C4-2B (cell line): ENCODE measurements around the gene TEFM.

Source experiments
- ZFX ChIP-seq: fragments of 450-650 bp; IDR thresholded peaks from 2 replicates; pipeline ENCODE4 v1.6.1; 2017
- TF ChIP-seq, protein P1 (sequence below): fragments of 450-650 bp; conservative IDR thresholded peaks from 2 replicates; pipeline ENCODE4 v1.5.1; 2017; ENCODE audit warnings: mild to moderate bottlenecking

DNA sequence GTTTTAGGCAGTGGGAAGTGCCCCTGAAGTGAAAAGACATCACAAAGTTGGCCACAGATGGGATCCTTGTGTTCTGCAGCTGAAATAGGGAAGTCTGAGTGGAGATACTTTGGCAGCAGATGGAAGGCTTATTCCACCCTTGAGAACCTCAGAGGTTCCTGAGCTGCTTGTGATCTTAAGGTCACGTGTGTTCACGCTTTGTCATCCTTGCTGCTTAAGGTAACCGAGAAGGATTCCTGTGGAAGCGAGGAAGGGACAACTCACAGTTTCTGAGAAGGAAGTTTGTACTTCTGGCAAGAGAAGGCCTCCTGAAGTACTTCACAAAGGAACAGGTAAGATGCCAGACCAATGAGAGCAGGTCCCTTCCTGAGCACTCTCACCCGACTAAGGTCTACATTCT is 27.9 kb upstream of the TEFM start:
- TF ChIP-seq, protein P1, sequence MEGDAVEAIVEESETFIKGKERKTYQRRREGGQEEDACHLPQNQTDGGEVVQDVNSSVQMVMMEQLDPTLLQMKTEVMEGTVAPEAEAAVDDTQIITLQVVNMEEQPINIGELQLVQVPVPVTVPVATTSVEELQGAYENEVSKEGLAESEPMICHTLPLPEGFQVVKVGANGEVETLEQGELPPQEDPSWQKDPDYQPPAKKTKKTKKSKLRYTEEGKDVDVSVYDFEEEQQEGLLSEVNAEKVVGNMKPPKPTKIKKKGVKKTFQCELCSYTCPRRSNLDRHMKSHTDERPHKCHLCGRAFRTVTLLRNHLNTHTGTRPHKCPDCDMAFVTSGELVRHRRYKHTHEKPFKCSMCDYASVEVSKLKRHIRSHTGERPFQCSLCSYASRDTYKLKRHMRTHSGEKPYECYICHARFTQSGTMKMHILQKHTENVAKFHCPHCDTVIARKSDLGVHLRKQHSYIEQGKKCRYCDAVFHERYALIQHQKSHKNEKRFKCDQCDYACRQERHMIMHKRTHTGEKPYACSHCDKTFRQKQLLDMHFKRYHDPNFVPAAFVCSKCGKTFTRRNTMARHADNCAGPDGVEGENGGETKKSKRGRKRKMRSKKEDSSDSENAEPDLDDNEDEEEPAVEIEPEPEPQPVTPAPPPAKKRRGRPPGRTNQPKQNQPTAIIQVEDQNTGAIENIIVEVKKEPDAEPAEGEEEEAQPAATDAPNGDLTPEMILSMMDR: no peak
- no peak for TF ChIP-seq ZFX
